Heart left ventricle (tissue), 13 donors: ENCODE measurements around the gene ANXA7.

Experiments used
- POLR2A ChIP-seq, 2 donors: fragments of 450-650 bp; IDR thresholded peaks; one replicate each; pipeline ENCODE4 v1.6.1; 2017; ENCODE audit warnings: antibody characterized with exemption in 2 of 2, mild to moderate bottlenecking in 2 of 2, moderate library complexity in 2 of 2
- TF ChIP-seq, protein P1 (sequence below), 12 donors: fragments of 200-600 bp; sonication (generic) in 4 of 12; IDR thresholded peaks; one replicate each; pipeline versions ENCODE4 v1.5.0 to v1.8.0; 2018 to 2022; ENCODE audit warnings: antibody characterized with exemption in 12 of 12, mild to moderate bottlenecking in 5 of 12
- donor health status: ischemic (EF 13 %, LVEDD 7.1; RV severe dilation, severe dysfunction).
- donor health status: DM: no; HTN: yes; CAD: no.
- donor health status: DM: no; HTN: no; CAD: no.
- donor health status: ischemic (EF 25% LVEDD 6.9; RV normal size, moderate dysfunction).
- donor health status: ischemic (EF 25% LVEDD 5.7; RV mildly dilated, moderate dysfunction).
- donor health status: ischemic (EF 35%, LVEDD 5.7; RV mildly dilated, moderate dysfunction).
- donor health status: nonischemic (EF 11% LVEDD 7.7; RV severe dilation, severe dysfunction).
- donor health status: DM: yes; HTN: yes; CAD: no.
- donor health status: PGD.
- donor health status: ischemic (EF 29% LVEDD 5.4; RV normal size, mild dysfunction).
- donor health status: nonischemic (EF 23%, LVEDD 6.1; RV moderate dilation, normal function).

DNA sequence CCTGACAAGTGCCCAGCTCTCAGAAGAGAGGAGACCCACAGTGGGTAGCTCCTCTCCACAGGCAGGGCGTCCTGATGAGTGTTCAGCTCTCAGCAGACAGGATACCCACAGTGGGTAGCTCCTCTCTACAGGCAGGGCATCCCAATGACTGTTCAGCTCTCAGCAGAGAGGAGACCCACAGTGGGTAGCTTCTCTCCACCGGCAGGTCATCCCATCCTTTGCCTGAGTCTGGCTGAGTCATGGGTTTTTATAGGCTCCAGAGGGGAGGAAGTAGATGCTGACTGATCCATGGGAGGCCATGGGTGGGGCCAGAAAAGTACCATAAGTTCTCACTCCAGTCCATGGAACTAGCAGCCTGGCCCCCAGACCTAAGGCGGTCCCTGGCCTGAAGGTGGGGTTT is 73.7 kb downstream of the ANXA7 start:
- TF ChIP-seq, protein P1, sequence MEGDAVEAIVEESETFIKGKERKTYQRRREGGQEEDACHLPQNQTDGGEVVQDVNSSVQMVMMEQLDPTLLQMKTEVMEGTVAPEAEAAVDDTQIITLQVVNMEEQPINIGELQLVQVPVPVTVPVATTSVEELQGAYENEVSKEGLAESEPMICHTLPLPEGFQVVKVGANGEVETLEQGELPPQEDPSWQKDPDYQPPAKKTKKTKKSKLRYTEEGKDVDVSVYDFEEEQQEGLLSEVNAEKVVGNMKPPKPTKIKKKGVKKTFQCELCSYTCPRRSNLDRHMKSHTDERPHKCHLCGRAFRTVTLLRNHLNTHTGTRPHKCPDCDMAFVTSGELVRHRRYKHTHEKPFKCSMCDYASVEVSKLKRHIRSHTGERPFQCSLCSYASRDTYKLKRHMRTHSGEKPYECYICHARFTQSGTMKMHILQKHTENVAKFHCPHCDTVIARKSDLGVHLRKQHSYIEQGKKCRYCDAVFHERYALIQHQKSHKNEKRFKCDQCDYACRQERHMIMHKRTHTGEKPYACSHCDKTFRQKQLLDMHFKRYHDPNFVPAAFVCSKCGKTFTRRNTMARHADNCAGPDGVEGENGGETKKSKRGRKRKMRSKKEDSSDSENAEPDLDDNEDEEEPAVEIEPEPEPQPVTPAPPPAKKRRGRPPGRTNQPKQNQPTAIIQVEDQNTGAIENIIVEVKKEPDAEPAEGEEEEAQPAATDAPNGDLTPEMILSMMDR (IDR thresholded peaks at IDR 0.05): no peak
- TF ChIP-seq POLR2A (IDR thresholded peaks at IDR 0.05): no peak
